Mesodermal cell (in vitro differentiated cells): ENCODE measurements around the gene SH3PXD2B.
"Not testable (repeated sequence)": the region's sequence is repeated elsewhere in the genome, so short reads cannot be mapped to it uniquely, and the experiment has no call there.

Experiments
- H3K27ac ChIP-seq: 2 replicates; pipeline ENCODE4 v1.7.0; 2013; ENCODE audit warnings: mild to moderate bottlenecking, low read depth, low read length, moderate library complexity; ENCODE audit not compliant: severe bottlenecking
- H3K36me3 ChIP-seq: 2 replicates; pipeline ENCODE4 v1.7.1; 2013; ENCODE audit warnings: mild to moderate bottlenecking, low read length, moderate library complexity; ENCODE audit not compliant: control insufficient read depth, insufficient read depth
- H3K4me1 ChIP-seq: one replicate; pipeline ENCODE4 v1.7.1; 2013; ENCODE audit warnings: mild to moderate bottlenecking, low read length; ENCODE audit not compliant: insufficient read depth, control insufficient read depth, poor library complexity, severe bottlenecking
- H3K4me3 ChIP-seq: 2 replicates; pipeline ENCODE4 v1.7.0; 2013; ENCODE audit warnings: low read length, control low read depth, mild to moderate bottlenecking; ENCODE audit not compliant: insufficient read depth, poor library complexity, severe bottlenecking; ENCODE audit errors: extremely low read depth
- H3K9me3 ChIP-seq: 2 replicates; pipeline ENCODE4 v1.7.1; 2013; ENCODE audit warnings: mild to moderate bottlenecking, low read length, moderate library complexity; ENCODE audit not compliant: control insufficient read depth
- WGBS, 2 experiments: methylation state at CpG; one replicate each; pipeline ENCODE4 v1.1.5; 2013; ENCODE audit warnings: missing lambda C conversion rate in 2 of 2; ENCODE audit not compliant: insufficient coverage in 2 of 2; 5-methylcytosine and 5-hydroxymethylcytosine counted together

The SH3PXD2B gene

GRCh38 chr5:172350212-172351181 lies 103.8 kb downstream of the SH3PXD2B start:
- Histone ChIP-seq H3K27ac (no peak overlapping the region), H3K9me3 (no peaks in the 10 kb centered on the region), H3K36me3 (peaks cover 95% of the 10 kb centered on the region), H3K4me3 (no peak overlapping the region), H3K4me1 (peaks cover 3% of the 10 kb centered on the region)
- 92 to 96% methylated on average over 24 of the region's 26 CpGs for WGBS, 2 experiments

GRCh38 chr5:172348733-172349132 lies 105.6 kb downstream of the SH3PXD2B start:
- H3K4me3 ChIP-seq, H3K9me3 ChIP-seq, H3K4me1 ChIP-seq, H3K27ac ChIP-seq: not testable (repeated sequence)
- 95 to 96% methylated on average over 4 of the region's 5 CpGs for WGBS, 2 experiments
- H3K36me3 ChIP-seq = peaks cover 93% of the 10 kb centered on the region

- WGBS, 2 experiments = 100% methylated on average over 3 of the region's 5 CpGs
- H3K4me3 ChIP-seq = no peak overlapping the region
- no peaks in the 10 kb centered on the region for H3K9me3 ChIP-seq
- no peak overlapping the region for H3K27ac ChIP-seq
- peaks cover 3% of the 10 kb centered on the region for H3K4me1 ChIP-seq
- H3K36me3 ChIP-seq = peaks cover 93% of the 10 kb centered on the region
Measured at GRCh38 chr5:172348084-172348483, 106.2 kb downstream of the SH3PXD2B start.

- Histone ChIP-seq H3K27ac (peak overlapping the region; percentile 0), H3K9me3 (no peaks in the 10 kb centered on the region), H3K36me3 (peaks cover 92% of the 10 kb centered on the region), H3K4me3 (no peak overlapping the region), H3K4me1 (peaks cover 3% of the 10 kb centered on the region)
- WGBS, 2 experiments = 92 to 100% methylated on average over 3 to 7 of the region's 8 CpGs
Measured at GRCh38 chr5:172347496-172348052, 106.8 kb downstream of the SH3PXD2B start.

GRCh38 chr5:172345881-172346280 lies 108.4 kb downstream of the SH3PXD2B start:
- Histone ChIP-seq H3K4me1 (peaks cover 3% of the 10 kb centered on the region), H3K36me3 (peaks cover 92% of the 10 kb centered on the region), H3K27ac (no peak overlapping the region), H3K9me3 (no peaks in the 10 kb centered on the region), H3K4me3 (no peak overlapping the region)
- 95% methylated on average over 9 of the region's 11 CpGs for WGBS, 2 experiments

GRCh38 chr5:172344855-172345409 lies 109.4 kb downstream of the SH3PXD2B start:
- peaks cover 3% of the 10 kb centered on the region for H3K4me1 ChIP-seq
- no peaks in the 10 kb centered on the region for H3K9me3 ChIP-seq
- 93 to 100% methylated on average over 3 of the region's 3 CpGs for WGBS, 2 experiments
- peaks cover 92% of the 10 kb centered on the region for H3K36me3 ChIP-seq
- H3K27ac ChIP-seq = no peak overlapping the region
- no peak overlapping the region for H3K4me3 ChIP-seq

GRCh38 chr5:172343741-172344140 lies 110.6 kb downstream of the SH3PXD2B start:
- H3K4me1 ChIP-seq = peaks cover 3% of the 10 kb centered on the region
- H3K9me3 ChIP-seq = no peaks in the 10 kb centered on the region
- 100% methylated on average over 1 to 2 of the region's 2 CpGs for WGBS, 2 experiments
- H3K4me3 ChIP-seq = no peak overlapping the region
- no peak overlapping the region for H3K27ac ChIP-seq
- H3K36me3 ChIP-seq = peaks cover 94% of the 10 kb centered on the region

- 87 to 100% methylated on average over 2 to 4 of the region's 7 CpGs for WGBS, 2 experiments
- no peak overlapping the region for H3K27ac ChIP-seq
- H3K4me3 ChIP-seq = no peak overlapping the region
- H3K4me1 ChIP-seq = no peaks in the 10 kb centered on the region
- no peaks in the 10 kb centered on the region for H3K9me3 ChIP-seq
- peaks cover 94% of the 10 kb centered on the region for H3K36me3 ChIP-seq
Measured at GRCh38 chr5:172342918-172343317, 111.4 kb downstream of the SH3PXD2B start.

GRCh38 chr5:172339264-172340180 lies 114.8 kb downstream of the SH3PXD2B start:
- Histone ChIP-seq H3K4me1 (no peaks in the 10 kb centered on the region), H3K27ac (no peak overlapping the region), H3K4me3 (no peak overlapping the region), H3K36me3 (peaks cover 88% of the 10 kb centered on the region), H3K9me3 (no peaks in the 10 kb centered on the region)
- WGBS, 2 experiments = 95 to 97% methylated on average over 31 to 35 of the region's 35 CpGs

- 93 to 97% methylated on average over 5 to 8 of the region's 9 CpGs for WGBS, 2 experiments
- H3K36me3 ChIP-seq = peaks cover 69% of the 10 kb centered on the region
- H3K4me3 ChIP-seq = no peak overlapping the region
- H3K9me3 ChIP-seq = no peaks in the 10 kb centered on the region
- no peak overlapping the region for H3K27ac ChIP-seq
- no peaks in the 10 kb centered on the region for H3K4me1 ChIP-seq
Measured at GRCh38 chr5:172336676-172337285, 117.5 kb downstream of the SH3PXD2B start.
